MV-4-11 (cell line): ENCODE data around the gene GAPVD1.
"Not testable (repeated sequence)": the region's sequence is repeated elsewhere in the genome, so short reads cannot be mapped to it uniquely, and the experiment has no call there.

Experiments used
- DNase-seq: peaks from one replicate; lab custom pipeline; 2025; lab: John Stamatoyannopoulos, UW

The GAPVD1 gene

GRCh38 chr9:125374443-125375309 lies 113.0 kb downstream of the GAPVD1 start:
- peak; percentile 51 for DNase-seq

DNA sequence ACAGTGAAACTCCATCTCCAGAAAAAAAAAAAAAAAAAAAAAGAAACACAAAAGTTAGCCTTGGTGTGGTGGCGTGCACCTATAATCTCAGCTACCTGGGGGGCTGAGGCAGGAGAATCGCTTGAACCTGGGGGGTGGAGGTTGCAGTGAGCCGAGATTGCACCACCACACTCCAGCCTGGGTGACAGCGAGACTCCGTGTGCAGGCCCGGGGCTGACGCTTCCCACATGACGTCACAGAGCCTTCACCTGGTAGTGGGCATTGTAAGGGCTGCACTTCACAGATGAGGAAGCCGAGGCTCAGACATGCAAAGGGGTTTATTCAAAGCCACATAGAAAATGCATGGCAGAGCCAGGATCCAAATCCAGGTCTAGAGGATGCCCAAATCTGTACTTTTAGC lies 114.2 kb downstream of the GAPVD1 start:
- DNase-seq: no peak

DNA sequence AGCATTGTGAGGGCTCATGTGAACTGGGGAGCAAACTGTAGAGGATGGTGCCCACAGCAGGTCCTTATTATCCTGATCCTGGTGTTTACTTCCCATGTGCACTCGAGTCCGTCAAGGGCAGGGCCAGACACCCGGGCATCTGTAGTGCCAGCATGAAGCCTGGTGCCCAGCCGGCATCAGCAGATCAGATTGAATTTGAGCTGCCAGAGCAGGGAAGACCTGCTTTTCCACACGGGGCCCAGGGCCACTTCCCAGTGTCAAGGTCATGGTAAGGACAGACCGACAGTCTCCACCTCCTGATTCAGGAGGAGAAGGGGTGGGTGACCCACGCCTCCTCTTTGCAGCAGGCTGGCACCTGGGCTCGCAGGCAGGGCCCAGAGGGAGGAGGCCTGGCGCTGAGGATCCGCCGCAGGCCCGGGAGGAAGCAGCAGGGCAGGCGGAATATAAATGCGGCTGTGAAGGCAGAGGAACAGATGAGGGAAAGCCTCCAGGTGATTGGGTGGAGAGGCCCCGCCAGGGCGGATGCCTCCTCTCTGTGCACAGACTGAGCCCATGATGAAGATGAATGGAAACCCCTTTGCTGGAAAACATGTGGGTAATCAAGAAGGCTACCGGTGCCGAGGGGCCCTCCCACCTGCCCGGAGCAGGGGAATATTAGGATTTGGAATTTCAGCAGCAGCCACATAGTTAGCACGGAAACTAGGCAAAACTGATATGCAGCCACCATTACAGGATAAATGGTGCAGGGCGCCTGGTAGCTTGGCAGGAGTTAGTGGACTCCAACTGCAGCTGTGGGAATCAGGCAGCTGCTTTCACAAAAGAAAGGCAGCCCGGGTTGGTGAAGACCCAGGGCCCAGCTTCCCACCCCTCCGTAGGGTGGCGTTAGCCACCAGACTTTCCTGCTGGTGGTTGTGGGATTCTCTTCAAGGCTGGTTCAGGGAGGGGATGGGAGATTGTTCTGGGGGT lies 114.9 kb downstream of the GAPVD1 start:
- no peak for DNase-seq

DNA sequence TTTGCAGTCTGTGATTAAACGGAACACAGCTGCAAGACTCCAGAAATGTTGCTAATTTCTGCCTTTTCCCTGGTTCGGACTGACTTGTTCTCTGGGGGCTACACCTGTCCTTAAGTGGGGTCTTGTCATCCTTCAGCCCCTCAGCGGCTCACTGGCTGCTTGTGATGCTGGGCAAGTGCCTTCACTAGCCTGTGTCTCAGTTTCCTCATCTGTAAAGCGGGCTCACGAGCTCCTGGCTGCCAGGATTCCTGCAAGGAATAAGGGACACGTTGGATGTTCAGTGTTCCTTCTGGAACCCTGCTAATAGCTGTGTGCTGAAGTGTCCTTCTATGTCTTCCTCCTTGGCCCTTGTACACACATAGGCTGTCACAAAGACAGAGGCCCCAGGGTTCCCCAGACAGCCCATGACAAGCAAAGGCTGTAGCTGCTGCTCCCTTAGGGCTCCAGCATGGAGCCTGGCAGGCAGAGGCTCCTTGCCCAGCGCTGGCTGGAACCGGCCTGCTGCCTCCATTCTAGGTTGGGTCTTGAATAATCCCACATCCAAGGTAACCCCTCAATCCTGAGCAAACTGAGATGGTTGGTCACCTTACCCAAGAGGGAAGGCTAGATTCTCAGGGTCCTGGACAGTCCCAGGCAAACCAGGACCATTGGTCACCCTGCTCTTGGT lies 116.1 kb downstream of the GAPVD1 start:
- no peak for DNase-seq

- DNase-seq: no peak
Measured at GRCh38 chr9:125378778-125379177, 117.2 kb downstream of the GAPVD1 start.

GRCh38 chr9:125379208-125379607 lies 117.6 kb downstream of the GAPVD1 start:
- no peak for DNase-seq

- no peak for DNase-seq
Measured at GRCh38 chr9:125380406-125380805, 118.8 kb downstream of the GAPVD1 start.

- DNase-seq: no peak
Measured at GRCh38 chr9:125387861-125388524, 126.4 kb downstream of the GAPVD1 start.

DNA sequence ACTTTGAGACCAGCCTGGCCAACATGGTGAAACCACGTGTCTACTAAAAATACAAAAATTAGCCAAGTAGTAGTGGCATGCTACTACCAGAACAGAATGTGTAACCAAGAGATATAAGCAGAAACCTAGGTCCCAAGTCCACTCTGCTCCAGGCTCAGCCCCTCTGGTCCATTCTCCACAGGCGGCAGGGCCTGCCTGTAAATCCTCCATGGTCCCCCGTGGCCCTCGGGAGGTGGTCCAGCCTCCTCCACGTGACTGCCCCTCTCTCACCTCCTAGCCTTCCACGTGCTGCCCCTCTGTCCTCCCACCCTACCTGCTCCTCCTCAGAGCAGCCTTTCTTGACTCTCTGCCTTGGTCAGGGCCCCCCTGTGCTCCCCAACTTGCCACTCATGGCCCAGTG lies 127.4 kb downstream of the GAPVD1 start:
- DNase-seq: no peak

DNA sequence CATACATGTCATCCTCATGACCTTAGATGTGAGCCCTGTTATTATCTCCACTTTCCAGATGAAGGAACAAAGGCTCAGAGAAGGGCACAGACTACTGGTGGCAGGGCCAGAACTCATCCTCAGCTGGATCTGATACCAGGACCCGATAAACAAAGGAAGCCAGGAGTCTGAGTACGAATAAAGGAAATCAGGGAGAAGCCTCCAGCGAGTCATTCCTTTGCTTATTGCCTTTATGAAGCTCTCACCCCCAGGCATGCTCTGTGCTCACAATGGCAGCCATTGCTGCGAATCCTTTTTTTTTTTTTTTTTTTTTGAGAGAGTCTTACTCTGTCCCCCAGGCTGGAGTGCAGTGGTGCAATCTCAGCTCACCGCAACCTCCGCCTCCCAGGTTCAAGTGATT lies 130.1 kb downstream of the GAPVD1 start:
- no peak for DNase-seq

- no peak for DNase-seq
Measured at GRCh38 chr9:125393426-125393825, 131.8 kb downstream of the GAPVD1 start.

DNA sequence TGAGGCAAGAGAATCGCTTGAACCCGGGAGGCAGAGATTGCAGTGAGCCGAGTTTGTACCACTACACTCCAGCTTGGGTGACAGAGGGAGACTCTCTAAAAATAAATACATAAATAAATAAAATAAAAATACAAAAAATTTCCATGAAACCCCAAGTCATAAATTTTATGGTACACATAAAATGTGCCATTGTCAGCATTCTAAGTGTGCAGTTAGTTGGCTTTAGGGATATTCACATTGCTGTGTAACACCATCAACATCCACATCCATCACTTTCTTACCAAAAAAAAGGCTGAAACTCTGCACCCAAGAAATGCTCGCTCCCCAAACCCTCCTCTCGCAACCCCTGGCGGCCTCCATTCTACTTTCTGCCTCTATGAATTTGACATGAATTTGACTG lies 135.2 kb downstream of the GAPVD1 start:
- no peak for DNase-seq

- DNase-seq: no peak
Measured at GRCh38 chr9:125397736-125398135, 136.1 kb downstream of the GAPVD1 start.

DNA sequence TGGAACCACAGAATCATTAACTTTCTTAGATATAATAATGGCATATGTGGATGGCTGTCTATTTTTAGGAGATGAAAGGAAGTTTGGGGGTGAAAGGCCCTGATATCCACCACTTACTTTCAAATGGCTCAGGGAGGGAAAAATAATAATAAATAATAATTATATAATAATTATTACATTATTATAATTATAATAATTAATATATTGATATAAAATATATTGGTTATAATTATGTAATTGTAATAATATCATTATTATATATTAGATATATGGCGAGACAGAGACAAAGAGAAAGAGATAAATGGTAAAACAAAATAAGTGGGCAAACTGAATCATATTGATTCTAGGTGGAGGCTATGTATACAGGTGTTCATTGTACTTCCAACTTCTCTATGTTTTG lies 136.6 kb downstream of the GAPVD1 start:
- DNase-seq: no peak

DNA sequence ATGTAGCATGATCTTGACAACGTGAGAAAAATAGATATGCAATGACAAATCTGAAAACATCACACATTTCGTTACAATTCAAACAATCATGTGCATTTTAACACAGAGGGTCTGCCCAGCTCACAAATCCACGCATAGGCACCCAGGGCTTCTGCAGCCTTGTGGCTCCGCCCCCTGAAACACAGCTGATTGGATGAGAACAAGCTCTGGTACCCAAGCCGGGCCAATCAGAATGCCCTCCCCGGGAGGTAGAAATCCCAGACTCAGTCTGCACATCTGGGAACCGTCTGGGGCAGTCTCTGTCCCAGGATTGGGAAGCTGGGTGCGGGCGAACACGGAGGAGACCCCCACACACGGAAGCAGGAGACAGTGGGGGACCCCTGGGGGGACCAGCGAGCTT lies 137.5 kb downstream of the GAPVD1 start:
- DNase-seq: no peak

- DNase-seq: no peak
Measured at GRCh38 chr9:125399666-125400065, 138.0 kb downstream of the GAPVD1 start.

DNA sequence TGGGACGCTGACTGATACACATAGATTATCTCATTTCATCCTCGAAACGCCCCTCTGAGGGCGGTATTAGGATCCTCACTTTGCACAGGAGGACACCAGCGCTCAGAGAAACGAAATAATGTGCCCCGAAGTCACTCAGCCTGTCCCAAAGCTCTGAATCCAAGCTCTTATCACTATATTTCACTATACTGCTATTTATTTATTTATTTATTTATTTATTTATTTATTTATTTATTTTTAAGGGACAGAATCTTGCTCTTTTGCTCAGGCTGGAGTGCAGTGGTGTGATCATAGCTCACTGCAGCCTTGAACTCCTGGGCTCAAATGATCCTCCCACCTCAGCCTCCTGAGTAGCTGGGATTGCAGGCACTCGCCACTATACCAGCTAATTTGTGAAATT lies 138.6 kb downstream of the GAPVD1 start:
- DNase-seq: not testable (repeated sequence)

GRCh38 chr9:125400725-125401716 lies 139.4 kb downstream of the GAPVD1 start:
- no peak for DNase-seq

DNA sequence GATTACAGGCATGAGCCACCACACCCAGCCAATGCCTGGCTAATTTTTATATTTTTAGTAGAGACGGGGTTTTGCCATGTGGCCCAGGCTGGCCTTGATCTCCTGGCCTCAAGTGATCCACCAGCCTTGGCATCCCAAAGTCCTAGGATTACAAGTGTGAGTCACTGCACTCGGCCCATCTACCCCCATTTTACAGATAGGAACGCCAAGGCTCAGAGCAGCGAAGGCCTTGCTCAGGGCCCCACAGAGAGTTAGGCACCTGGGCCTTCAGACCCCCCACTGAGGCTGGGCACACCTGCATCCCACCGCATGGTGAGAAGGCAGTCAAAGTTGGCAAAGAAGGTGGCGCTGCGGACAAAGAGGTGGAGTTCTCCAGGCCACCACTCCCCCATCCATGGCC lies 143.1 kb downstream of the GAPVD1 start:
- DNase-seq: no peak
